ENCODE data around the gene TCF7L1.

The TCF7L1 gene

GRCh38 chr2:85162746-85163301, 29.6 kb downstream of the TCF7L1 start:
- DNase-seq (ENCODE audit: low read depth in 2 of 3, low spot score in 1 of 3) = no peak

GRCh38 chr2:85163675-85164074, 30.5 kb downstream of the TCF7L1 start:
- DNase-seq (ENCODE audit: low read depth in 2 of 3, low spot score in 1 of 3) = no peak

GRCh38 chr2:85164145-85164569, 31.0 kb downstream of the TCF7L1 start:
- DNase-seq (ENCODE audit: low read depth in 2 of 3, low spot score in 1 of 3) = no peak

GRCh38 chr2:85165088-85165690, 32.0 kb downstream of the TCF7L1 start:
- DNase-seq (ENCODE audit: low read depth in 2 of 3, low spot score in 1 of 3) = no peak

GRCh38 chr2:85166021-85166420, 32.8 kb downstream of the TCF7L1 start:
- DNase-seq (ENCODE audit: low read depth in 2 of 3, low spot score in 1 of 3) = no peak

- no peak for DNase-seq (ENCODE audit: low read depth in 2 of 3, low spot score in 1 of 3)
These were observed 34.3 kb downstream of the TCF7L1 start for GRCh38 chr2:85167479-85167878.

GRCh38 chr2:85168942-85169341, 35.8 kb downstream of the TCF7L1 start:
- no peak for DNase-seq (ENCODE audit: low read depth in 2 of 3, low spot score in 1 of 3)

GRCh38 chr2:85169581-85169980, 36.4 kb downstream of the TCF7L1 start:
- no peak for DNase-seq (ENCODE audit: low read depth in 2 of 3, low spot score in 1 of 3)

- DNase-seq (ENCODE audit: low read depth in 2 of 3, low spot score in 1 of 3) = no peak
These were observed 37.8 kb downstream of the TCF7L1 start for GRCh38 chr2:85170938-85171475.

GRCh38 chr2:85171916-85172315, 38.7 kb downstream of the TCF7L1 start:
- no peak for DNase-seq (ENCODE audit: low read depth in 2 of 3, low spot score in 1 of 3)

GRCh38 chr2:85173909-85174308, 40.7 kb downstream of the TCF7L1 start:
- no peak for DNase-seq (ENCODE audit: low read depth in 2 of 3, low spot score in 1 of 3)

- DNase-seq (ENCODE audit: low read depth in 2 of 3, low spot score in 1 of 3) = no peak
These were observed 41.8 kb downstream of the TCF7L1 start for GRCh38 chr2:85174943-85175342.

GRCh38 chr2:85175369-85176299, 42.4 kb downstream of the TCF7L1 start:
- DNase-seq (ENCODE audit: low read depth in 2 of 3, low spot score in 1 of 3) = no peak

GRCh38 chr2:85177031-85177824, 44.0 kb downstream of the TCF7L1 start:
- DNase-seq (ENCODE audit: low read depth in 2 of 3, low spot score in 1 of 3) = no peak

GRCh38 chr2:85178154-85178553, 45.0 kb downstream of the TCF7L1 start:
- no peak for DNase-seq (ENCODE audit: low read depth in 2 of 3, low spot score in 1 of 3)

GRCh38 chr2:85178980-85179411, 45.8 kb downstream of the TCF7L1 start:
- DNase-seq (ENCODE audit: low read depth in 2 of 3, low spot score in 1 of 3) = no peak

GRCh38 chr2:85179541-85179940, 46.3 kb downstream of the TCF7L1 start:
- no peak for DNase-seq (ENCODE audit: low read depth in 2 of 3, low spot score in 1 of 3)

- no peak for DNase-seq (ENCODE audit: low read depth in 2 of 3, low spot score in 1 of 3)
These were observed 47.3 kb downstream of the TCF7L1 start for GRCh38 chr2:85180322-85181133.

- DNase-seq (ENCODE audit: low read depth in 2 of 3, low spot score in 1 of 3) = no peak
These were observed 48.0 kb downstream of the TCF7L1 start for GRCh38 chr2:85181134-85181631.

GRCh38 chr2:85181844-85182456, 48.8 kb downstream of the TCF7L1 start:
- DNase-seq (ENCODE audit: low read depth in 2 of 3, low spot score in 1 of 3) = no peak
